CD4-positive, alpha-beta T cell (primary cell): ENCODE measurements around the gene EIF2AK3. TPM values are rescaled to one million over a fixed set of nuclear protein-coding genes. Genes with fewer than 3 reads are reported as not detected.
A peak's percentile ranks its signal among the peaks of the same experiment; 100 is the strongest.

ENCODE experiments used
- ATAC-seq: fragments of 200-7000 bp; cut with Tn5 transposase; one replicate; pipeline ENCODE4 v1.10.0; 2022; ENCODE audit warnings: mild to moderate bottlenecking; ENCODE audit not compliant: poor library complexity
- CTCF ChIA-PET: fragments of 350-600 bp; sonication (Branson Sonifier 250); formaldehyde crosslinking; loops from one replicate; lab custom pipeline; 2021; ENCODE audit warnings: antibody characterized with exemption, inconsistent platforms; lab: Charles Lee
- POLR2A ChIA-PET: fragments of 350-600 bp; sonication (Branson Sonifier 250); formaldehyde crosslinking; loops from one replicate; lab custom pipeline; 2021; ENCODE audit warnings: antibody characterized with exemption, inconsistent platforms; lab: Charles Lee
- DNase-seq, 14 experiments: peaks; one replicate each; pipeline ENCODE4 v3.0.0-alpha.2; 2013 to 2020; ENCODE audit warnings: mixed read lengths in 2 of 14
- H3K27ac ChIP-seq, 2 donors: one replicate each; pipeline versions ENCODE4 v1.5.1 to v1.7.0; 2013; ENCODE audit warnings: low read length in 2 of 2, low read depth in 1 of 2, mild to moderate bottlenecking in 1 of 2
- H3K27me3 ChIP-seq, 2 experiments: 1 replicate in 1 of 2; 2 replicates in 1 of 2; pipeline versions ENCODE4 v1.6.1 to v1.7.0; 2013; ENCODE audit warnings: low read length in 2 of 2, control low read depth in 1 of 2, mild to moderate bottlenecking in 1 of 2, moderate library complexity in 1 of 2; ENCODE audit not compliant: insufficient read depth in 2 of 2, control insufficient read depth in 1 of 2
- H3K36me3 ChIP-seq: one replicate; pipeline ENCODE4 v1.6.1; 2013; ENCODE audit warnings: low read length, control low read depth; ENCODE audit not compliant: insufficient read depth
- H3K4me1 ChIP-seq: one replicate; pipeline ENCODE4 v1.6.1; 2013; ENCODE audit warnings: low read length, control low read depth; ENCODE audit not compliant: insufficient read depth
- H3K4me3 ChIP-seq: one replicate; pipeline ENCODE4 v1.5.1; 2013; ENCODE audit warnings: mild to moderate bottlenecking, low read length, moderate library complexity
- H3K9me3 ChIP-seq, 2 experiments: 1 replicate in 1 of 2; 2 replicates in 1 of 2; pipeline versions ENCODE4 v1.6.1 to v1.7.0; 2013; ENCODE audit warnings: low read length in 2 of 2, mild to moderate bottlenecking in 2 of 2, control low read depth in 1 of 2, moderate library complexity in 1 of 2; ENCODE audit not compliant: control insufficient read depth in 1 of 2, insufficient read depth in 1 of 2
- H3K27ac Mint-ChIP-seq: one replicate; pipeline ENCODE4 v1.8.0; 2020; ENCODE audit warnings: mixed read lengths
- H3K27me3 Mint-ChIP-seq: one replicate; pipeline ENCODE4 v1.8.0; 2021; ENCODE audit warnings: mixed read lengths
- H3K36me3 Mint-ChIP-seq: one replicate; pipeline ENCODE4 v1.8.0; 2021; ENCODE audit warnings: low read depth, mixed read lengths
- H3K4me1 Mint-ChIP-seq: one replicate; pipeline ENCODE4 v1.8.0; 2021; ENCODE audit warnings: low read depth, mixed read lengths
- H3K4me3 Mint-ChIP-seq: one replicate; pipeline ENCODE4 v1.8.0; 2020; ENCODE audit warnings: mild to moderate bottlenecking, mixed read lengths
- H3K9me3 Mint-ChIP-seq: one replicate; pipeline ENCODE4 v1.8.0; 2020; ENCODE audit warnings: mixed read lengths
- intact Hi-C, 2 experiments: fragments of 100-400 bp; cut with DNase I in 1 of 2; cut with micrococcal nuclease in 1 of 2; formaldehyde crosslinking; loops; one replicate each; pipeline versions ENCODE4 v1.15.1 to v1.9.0; 2023 to 2025; cut with DNase I, micrococcal nuclease
- polyA plus RNA-seq, 2 donors: library from polyadenylated mRNA; unstranded; fragments of 120-200 nt; gene quantifications; one replicate each; pipeline ENCODE4 v1.2.1, GENCODE V29; 2013
- total RNA-seq, 174 experiments: library from RNA in 2 of 174; stranded (reverse) in 2 of 174; gene quantifications; one replicate each; pipeline ENCODE4 v1.2.3 and lab custom pipeline; 2021 to 2026
- TF ChIP-seq, protein P1 (sequence below): fragments of 200-600 bp; IDR thresholded peaks from one replicate; pipeline ENCODE4 v1.8.0; 2022; ENCODE audit warnings: antibody characterized with exemption, mild to moderate bottlenecking

EIF2AK3 gene
- total RNA-seq (10 to 100 TPM; 30.6 to 37.0 TPM), total RNA-seq (lab: John Stamatoyannopoulos, UW) (30.6 to 223 (median 78.3) reads per million in 172 experiments)
- polyA plus RNA-seq (2013, experiment 1 of 2) = 16.4 TPM
- polyA plus RNA-seq (2013, experiment 2 of 2) = 21.4 TPM

DNA sequence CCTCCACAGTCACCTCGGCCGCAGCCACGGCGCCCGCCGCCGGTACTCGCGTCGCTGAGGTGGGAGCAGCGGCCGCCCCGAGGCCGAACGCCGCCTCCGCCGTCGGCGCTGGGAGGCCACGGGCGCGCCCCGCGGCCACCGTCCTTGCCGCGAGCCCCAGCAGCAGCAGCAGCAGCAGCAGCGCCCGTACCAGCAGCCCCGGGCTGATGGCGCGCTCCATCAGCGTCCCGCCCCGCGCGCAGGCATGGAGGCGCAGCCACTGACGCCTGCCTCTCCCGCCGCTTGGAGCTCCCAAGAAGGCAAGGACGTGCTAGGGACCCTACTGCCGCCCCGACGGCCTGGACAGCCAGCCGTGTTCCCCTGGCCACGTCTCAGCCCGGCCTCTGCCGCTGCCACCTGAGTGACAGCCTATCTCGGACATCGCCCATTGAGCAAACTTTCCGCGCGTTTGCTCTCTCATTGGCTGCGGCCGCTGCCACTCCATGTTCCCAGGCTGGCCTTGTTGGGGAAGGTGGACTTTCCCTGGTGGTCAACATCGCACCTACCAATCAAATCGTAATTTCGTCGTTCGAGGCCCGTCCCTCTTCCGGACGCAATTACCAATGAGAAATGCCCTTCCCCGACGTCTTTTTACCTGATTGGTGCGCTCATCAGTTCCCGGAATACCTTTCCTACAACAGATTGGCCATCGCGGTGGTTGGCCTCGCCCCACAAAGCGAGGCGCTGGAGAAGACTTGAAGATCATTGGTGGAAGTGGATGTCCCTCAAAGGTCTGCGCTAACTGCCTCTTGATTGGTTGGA, at the start of gene EIF2AK3:
EIF2AK3 (minus strand) TSS at position 410 of the 801 bp plus-strand sequence; CDS start at position 220, 190 bp downstream.
- ChIA-PET POLR2A (interaction anchor here (0.7 to 3.5 kb wide), 17 partner anchors 9 to 573 kb away, joined by 3 to 55 read pairs (median 3); partner anchors contain the start of gene RPIA), CTCF (interaction anchor here (1.2 to 2.4 kb wide), 3 partner anchors 44 to 65 kb away, joined by 4 to 9 read pairs (median 8); partner anchors contain the start of gene RPIA)
- H3K36me3 Mint-ChIP-seq = peaks cover 3% of the 10 kb centered on the region
- peak within 1 kb of the TSS; percentile 93 to 97 for H3K27ac ChIP-seq
- no peaks in the 10 kb centered on the region for H3K36me3 ChIP-seq
- TF ChIP-seq, protein P1, sequence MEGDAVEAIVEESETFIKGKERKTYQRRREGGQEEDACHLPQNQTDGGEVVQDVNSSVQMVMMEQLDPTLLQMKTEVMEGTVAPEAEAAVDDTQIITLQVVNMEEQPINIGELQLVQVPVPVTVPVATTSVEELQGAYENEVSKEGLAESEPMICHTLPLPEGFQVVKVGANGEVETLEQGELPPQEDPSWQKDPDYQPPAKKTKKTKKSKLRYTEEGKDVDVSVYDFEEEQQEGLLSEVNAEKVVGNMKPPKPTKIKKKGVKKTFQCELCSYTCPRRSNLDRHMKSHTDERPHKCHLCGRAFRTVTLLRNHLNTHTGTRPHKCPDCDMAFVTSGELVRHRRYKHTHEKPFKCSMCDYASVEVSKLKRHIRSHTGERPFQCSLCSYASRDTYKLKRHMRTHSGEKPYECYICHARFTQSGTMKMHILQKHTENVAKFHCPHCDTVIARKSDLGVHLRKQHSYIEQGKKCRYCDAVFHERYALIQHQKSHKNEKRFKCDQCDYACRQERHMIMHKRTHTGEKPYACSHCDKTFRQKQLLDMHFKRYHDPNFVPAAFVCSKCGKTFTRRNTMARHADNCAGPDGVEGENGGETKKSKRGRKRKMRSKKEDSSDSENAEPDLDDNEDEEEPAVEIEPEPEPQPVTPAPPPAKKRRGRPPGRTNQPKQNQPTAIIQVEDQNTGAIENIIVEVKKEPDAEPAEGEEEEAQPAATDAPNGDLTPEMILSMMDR = no peak
- intact Hi-C loops = loop anchor here (1.0 to 5.0 kb wide), 4 partner anchors 35 to 610 kb away; partner anchors contain the start of genes RNU2-63P (in 1 of the 2) and RPIA (in 1 of the 2)
- no peaks in the 10 kb centered on the region for H3K27me3 Mint-ChIP-seq
- H3K27ac Mint-ChIP-seq = no peak within 1 kb of the TSS
- DNase-seq = peak; percentile 86 to 99 (median 89)
- no peaks in the 10 kb centered on the region for H3K27me3 ChIP-seq
- H3K9me3 ChIP-seq = no peaks in the 10 kb centered on the region
- peak within 1 kb of the TSS; percentile 80 for H3K4me3 ChIP-seq
- peak within 1 kb of the TSS; percentile 96 for H3K4me3 Mint-ChIP-seq
- peak; percentile 85 for ATAC-seq
- no peaks in the 10 kb centered on the region for H3K9me3 Mint-ChIP-seq
- H3K4me1 ChIP-seq = peaks cover 30% of the 10 kb centered on the region
- peaks cover 19% of the 10 kb centered on the region for H3K4me1 Mint-ChIP-seq

DNA sequence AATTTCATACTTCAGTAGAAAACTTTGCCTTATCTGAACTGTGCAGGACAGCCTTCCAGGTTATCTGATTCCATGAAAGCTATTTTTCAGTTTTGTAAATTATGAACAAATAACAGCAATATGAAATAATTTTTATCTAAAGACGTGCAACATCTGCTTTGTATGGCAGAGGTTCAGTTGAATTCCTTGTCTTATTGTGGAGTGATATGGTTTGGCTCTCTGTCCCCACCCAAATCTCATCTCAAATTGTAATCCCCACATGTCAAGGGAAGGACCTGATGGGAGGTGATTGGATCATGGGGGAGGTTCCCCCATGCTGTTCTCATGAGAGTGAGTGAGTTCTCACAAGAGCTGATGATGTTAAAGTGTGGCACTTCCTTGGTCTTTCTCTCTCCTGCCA, 46.1 kb upstream of the EIF2AK3 start:
- Histone ChIP-seq H3K36me3 (no peaks in the 10 kb centered on the region), H3K4me3 (no peak overlapping the region), H3K4me1 (no peaks in the 10 kb centered on the region), H3K27me3 (no peaks in the 10 kb centered on the region), H3K9me3 (no peaks in the 10 kb centered on the region), H3K27ac (no peak overlapping the region)
- ChIA-PET POLR2A (no interaction called here), CTCF (interaction anchor here (4.3 kb wide), 1 partner anchor 18 kb away, joined by 23 read pairs; the partner anchor contains the start of gene RPIA)
- intact Hi-C loops = no loop called here
- Mint-ChIP-seq H3K4me1 (no peaks in the 10 kb centered on the region), H3K27ac (no peak overlapping the region), H3K9me3 (no peaks in the 10 kb centered on the region), H3K27me3 (no peaks in the 10 kb centered on the region), H3K4me3 (no peak overlapping the region), H3K36me3 (no peaks in the 10 kb centered on the region)
- TF ChIP-seq, protein P1 = no peak
- ATAC-seq (no peak), DNase-seq (no peak)

DNA sequence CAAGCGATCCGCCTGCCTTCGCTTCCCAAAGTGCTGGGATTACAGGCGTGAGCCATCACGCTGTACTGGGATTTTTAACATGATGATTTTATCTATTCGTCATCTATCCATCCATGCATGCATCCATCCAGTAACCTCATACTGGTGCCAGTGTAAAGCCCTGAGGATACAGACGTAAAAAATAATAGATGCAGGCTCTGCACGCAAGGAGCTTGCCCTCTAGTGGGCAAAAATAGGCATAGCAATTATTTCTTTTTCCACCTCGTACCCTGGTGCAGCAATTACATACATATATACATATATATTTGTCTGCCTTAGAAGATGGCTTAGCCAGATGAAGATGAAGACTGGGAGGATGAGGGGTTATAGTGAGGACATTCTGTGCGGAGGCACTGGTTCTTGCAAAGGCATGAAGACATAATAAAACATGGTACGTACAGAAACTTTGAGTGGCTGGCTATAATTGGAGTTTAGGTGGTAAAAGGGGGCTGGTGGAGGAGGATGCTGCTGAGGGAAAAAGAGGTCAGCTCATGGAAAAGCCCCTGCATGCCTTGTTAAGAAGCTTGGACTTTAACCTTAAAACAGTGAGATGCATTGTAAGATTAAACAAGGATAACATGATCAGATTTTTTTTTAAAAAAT, 44.6 kb upstream of the EIF2AK3 start:
- Histone ChIP-seq H3K36me3 (no peaks in the 10 kb centered on the region), H3K27ac (no peak overlapping the region), H3K27me3 (no peaks in the 10 kb centered on the region), H3K4me1 (no peaks in the 10 kb centered on the region), H3K9me3 (no peaks in the 10 kb centered on the region), H3K4me3 (no peak overlapping the region)
- Mint-ChIP-seq H3K4me3 (no peak overlapping the region), H3K27ac (no peak overlapping the region), H3K9me3 (no peaks in the 10 kb centered on the region), H3K36me3 (no peaks in the 10 kb centered on the region), H3K4me1 (no peaks in the 10 kb centered on the region), H3K27me3 (no peaks in the 10 kb centered on the region)
- CTCF ChIA-PET = interaction anchor here (0.6 to 4.3 kb wide), 15 partner anchors 9 to 110 kb away, joined by 3 to 23 read pairs (median 5); partner anchors contain the start of genes EIF2AK3 and RPIA
- TF ChIP-seq, protein P1 = peak; percentile 92
- DNase-seq (peak in 4 of 14 experiments; percentile 14 to 68 (median 58)), ATAC-seq (peak; percentile 69)
- intact Hi-C loops = loop anchor here in 1 of 2 experiments (1.0 kb wide), 2 partner anchors 45 to 81 kb away; partner anchors contain the start of gene EIF2AK3
- POLR2A ChIA-PET = interaction anchor here (0.6 to 1.2 kb wide), 4 partner anchors 20 to 99 kb away, joined by 3 to 5 read pairs (median 4); no protein-coding TSS in a partner anchor
